ENCODE results near the gene MBD5.

DNA sequence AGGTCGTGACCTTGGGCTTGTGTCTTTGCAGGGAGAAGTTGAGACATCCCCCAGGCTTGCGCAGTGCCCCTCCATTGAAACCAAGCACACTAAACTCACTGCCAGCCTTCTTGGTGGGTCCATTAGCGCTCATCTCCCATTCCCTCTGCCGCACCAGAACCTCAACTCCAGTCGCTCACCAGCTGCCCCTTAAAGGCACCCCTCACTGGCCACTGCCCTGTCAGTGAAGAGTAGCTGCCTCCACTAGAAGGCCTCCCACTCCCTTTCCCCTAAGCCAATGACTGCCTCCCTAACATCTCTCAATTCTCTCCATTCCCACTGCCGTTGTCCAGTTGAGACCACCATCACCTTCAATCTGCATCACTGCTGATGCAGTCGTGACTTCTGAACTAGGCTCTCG lies 508.9 kb downstream of the MBD5 start:
- TF ChIP-seq ETV6 (CRISPR knock-in tag; IDR thresholded peaks at IDR 0.05) (no peak), CTCF (IDR thresholded peaks at IDR 0.05) (no peak), KAT7 (CRISPR knock-in tag; IDR thresholded peaks at IDR 0.05; ENCODE audit: borderline replicate concordance) (no peak)
- TF ChIP-seq, protein P1, sequence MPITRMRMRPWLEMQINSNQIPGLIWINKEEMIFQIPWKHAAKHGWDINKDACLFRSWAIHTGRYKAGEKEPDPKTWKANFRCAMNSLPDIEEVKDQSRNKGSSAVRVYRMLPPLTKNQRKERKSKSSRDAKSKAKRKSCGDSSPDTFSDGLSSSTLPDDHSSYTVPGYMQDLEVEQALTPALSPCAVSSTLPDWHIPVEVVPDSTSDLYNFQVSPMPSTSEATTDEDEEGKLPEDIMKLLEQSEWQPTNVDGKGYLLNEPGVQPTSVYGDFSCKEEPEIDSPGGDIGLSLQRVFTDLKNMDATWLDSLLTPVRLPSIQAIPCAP (CRISPR knock-in tag; IDR thresholded peaks at IDR 0.05) = no peak
